Thymus (tissue), 11 donors: Measurements from ENCODE around the gene AGPAT4. TPM values are rescaled to one million over a fixed set of nuclear protein-coding genes. Genes with fewer than 3 reads are reported as not detected.

Experiments
- DNase-seq, 9 donors: peaks; one replicate each; pipeline ENCODE4 v3.0.0-alpha.2; 2013; ENCODE audit warnings: low spot score in 9 of 9, low read depth in 6 of 9, missing footprints in 1 of 9
- H3K27ac ChIP-seq, 2 donors: one replicate each; pipeline ENCODE4 v1.5.1; 2013; ENCODE audit warnings: control low read depth in 1 of 2, low read depth in 1 of 2, low read length in 1 of 2, mild to moderate bottlenecking in 1 of 2, moderate library complexity in 1 of 2
- H3K27me3 ChIP-seq, 2 donors: one replicate each; pipeline ENCODE4 v1.5.1; 2013; ENCODE audit warnings: low read length in 1 of 2; ENCODE audit not compliant: control insufficient read depth in 2 of 2, insufficient read depth in 1 of 2
- H3K36me3 ChIP-seq, 2 donors: one replicate each; pipeline ENCODE4 v1.5.1; 2013; ENCODE audit warnings: low read length in 1 of 2, mild to moderate bottlenecking in 1 of 2, moderate library complexity in 1 of 2; ENCODE audit not compliant: control insufficient read depth in 2 of 2, insufficient read depth in 2 of 2
- H3K4me1 ChIP-seq, 2 donors: one replicate each; pipeline ENCODE4 v1.5.1; 2013; ENCODE audit warnings: low read length in 2 of 2; ENCODE audit not compliant: control insufficient read depth in 2 of 2, insufficient read depth in 2 of 2
- H3K4me3 ChIP-seq, 2 donors: one replicate each; pipeline ENCODE4 v1.5.1; 2013; ENCODE audit warnings: low read length in 2 of 2, control low read depth in 1 of 2, mild to moderate bottlenecking in 1 of 2
- H3K9me3 ChIP-seq, 2 donors: one replicate each; pipeline ENCODE4 v1.5.1; 2013; ENCODE audit warnings: low read length in 1 of 2, mild to moderate bottlenecking in 1 of 2; ENCODE audit not compliant: control insufficient read depth in 2 of 2, insufficient read depth in 1 of 2
- WGBS: extraction: QIAGEN DNeasy Blood & Tissue Kit; methylation state at CpG from one replicate; pipeline ENCODE4 v1.1.7; 2013; 5-methylcytosine and 5-hydroxymethylcytosine counted together
- polyA plus RNA-seq: library from polyadenylated mRNA; stranded (reverse); fragments of 200-250 nt; gene quantifications from one replicate; pipeline ENCODE4 v1.2.3, GENCODE V29; 2013
- total RNA-seq: library from RNA; stranded (reverse); fragments of 120-200 nt; gene quantifications from one replicate; pipeline ENCODE4 v1.2.4, GENCODE V29; 2013
- donor health status: healthy.

The AGPAT4 gene
- total and polyA plus RNA-seq, 2 donors = 2.7 to 2.9 TPM

- H3K9me3 ChIP-seq = no peaks in the 10 kb centered on the region
- H3K4me3 ChIP-seq = no peak overlapping the region
- H3K27me3 ChIP-seq = no peaks in the 10 kb centered on the region
- H3K36me3 ChIP-seq = no peaks in the 10 kb centered on the region
- DNase-seq = no peak
- H3K4me1 ChIP-seq = no peaks in the 10 kb centered on the region
- WGBS = 97% methylated on average over 18 of the region's 18 CpGs
- H3K27ac ChIP-seq = no peak overlapping the region
Measured at GRCh38 chr6:161151059-161151645, 122.7 kb downstream of the AGPAT4 start.

GRCh38 chr6:161150566-161150965, 123.3 kb downstream of the AGPAT4 start:
- no peaks in the 10 kb centered on the region for H3K4me1 ChIP-seq
- no peak overlapping the region for H3K27ac ChIP-seq
- WGBS = 97% methylated on average over 8 of the region's 8 CpGs
- no peak for DNase-seq
- no peaks in the 10 kb centered on the region for H3K9me3 ChIP-seq
- no peak overlapping the region for H3K4me3 ChIP-seq
- H3K27me3 ChIP-seq = no peaks in the 10 kb centered on the region
- no peaks in the 10 kb centered on the region for H3K36me3 ChIP-seq

- no peak overlapping the region for H3K4me3 ChIP-seq
- DNase-seq = no peak
- H3K36me3 ChIP-seq = no peaks in the 10 kb centered on the region
- H3K9me3 ChIP-seq = no peaks in the 10 kb centered on the region
- WGBS = 97% methylated on average over 5 of the region's 5 CpGs
- no peaks in the 10 kb centered on the region for H3K4me1 ChIP-seq
- no peaks in the 10 kb centered on the region for H3K27me3 ChIP-seq
- H3K27ac ChIP-seq = no peak overlapping the region
Measured at GRCh38 chr6:161150136-161150535, 123.7 kb downstream of the AGPAT4 start.

DNA sequence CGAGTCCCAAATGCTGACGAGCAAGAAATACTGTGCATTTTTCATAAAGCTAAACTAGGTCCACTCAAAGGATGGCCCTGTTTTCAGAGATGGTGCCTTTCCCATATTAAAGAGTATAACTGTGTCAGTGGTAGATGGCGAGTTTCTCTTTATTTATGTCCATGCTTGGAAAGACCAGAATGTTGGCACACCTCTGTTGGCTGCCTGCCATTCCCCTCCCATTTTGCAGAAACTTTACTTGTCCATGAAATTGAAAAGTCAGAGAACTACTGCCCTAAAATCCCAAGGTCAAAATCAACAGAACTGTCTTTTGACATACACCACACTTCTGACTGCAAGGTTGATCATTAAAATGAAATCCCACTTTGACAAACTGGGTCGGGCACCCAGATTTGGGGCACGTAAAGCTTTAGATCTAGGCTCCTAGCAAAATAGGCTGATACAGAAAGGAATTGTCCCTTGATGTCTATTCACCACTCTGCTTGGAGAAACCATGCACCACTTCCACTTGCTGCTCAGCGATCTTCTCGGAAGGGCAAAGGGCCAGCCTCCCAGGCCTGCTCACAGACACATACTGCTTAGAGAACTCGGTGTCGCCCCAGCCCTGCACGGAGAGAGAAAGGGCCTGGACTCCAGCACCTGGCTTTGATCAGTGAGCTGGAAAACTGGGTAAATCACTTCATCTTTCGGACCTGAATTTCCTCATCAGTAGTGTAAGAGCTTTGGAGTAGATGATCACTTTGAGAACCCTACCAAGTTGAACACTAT, 130.0 kb downstream of the AGPAT4 start:
- no peaks in the 10 kb centered on the region for H3K27me3 ChIP-seq
- H3K9me3 ChIP-seq = no peaks in the 10 kb centered on the region
- 92% methylated on average over 11 of the region's 11 CpGs for WGBS
- no peak overlapping the region for H3K27ac ChIP-seq
- no peak for DNase-seq
- H3K4me3 ChIP-seq = no peak overlapping the region
- H3K4me1 ChIP-seq = no peaks in the 10 kb centered on the region
- H3K36me3 ChIP-seq = no peaks in the 10 kb centered on the region

DNA sequence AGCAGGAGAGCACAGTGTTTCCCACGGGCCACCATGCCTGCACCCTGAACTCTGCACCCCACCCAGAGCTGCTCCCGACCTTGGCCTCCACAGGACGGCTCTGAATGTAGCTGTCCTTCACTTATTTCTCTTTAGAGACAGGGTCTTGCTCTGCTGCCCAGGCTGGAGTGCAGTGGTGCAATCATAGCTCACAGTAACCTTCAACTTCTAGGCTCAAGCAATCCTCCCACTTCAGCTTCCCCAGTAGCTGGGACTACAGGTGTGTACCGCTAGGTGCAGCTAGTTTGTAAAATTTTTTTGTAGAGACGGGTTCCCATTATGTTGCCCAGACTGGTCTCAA, 130.9 kb downstream of the AGPAT4 start:
- no peaks in the 10 kb centered on the region for H3K4me1 ChIP-seq
- no peaks in the 10 kb centered on the region for H3K36me3 ChIP-seq
- WGBS = 97% methylated on average over 5 of the region's 5 CpGs
- H3K4me3 ChIP-seq = no peak overlapping the region
- H3K9me3 ChIP-seq = no peaks in the 10 kb centered on the region
- H3K27me3 ChIP-seq = no peaks in the 10 kb centered on the region
- DNase-seq = no peak
- no peak overlapping the region for H3K27ac ChIP-seq

DNA sequence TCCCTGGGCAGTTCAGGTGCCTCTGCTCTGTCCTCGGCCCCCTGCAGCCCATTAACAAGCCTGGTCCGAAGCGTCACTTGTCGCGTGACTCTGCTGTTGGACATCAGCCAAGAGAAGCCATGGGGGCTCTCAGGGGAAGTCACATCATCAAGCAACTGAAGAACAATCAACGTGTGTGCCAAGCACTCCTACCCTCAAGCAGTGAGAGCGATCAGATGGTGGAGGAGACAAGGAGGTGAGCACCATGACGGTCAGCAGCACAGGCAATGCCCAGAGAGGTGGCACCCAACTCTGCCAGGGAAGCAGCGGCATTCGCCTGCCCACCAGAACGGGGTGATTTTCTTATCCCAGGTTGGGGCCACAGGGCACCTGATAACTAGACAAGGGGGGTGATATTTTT, 132.7 kb downstream of the AGPAT4 start:
- Histone ChIP-seq H3K4me3 (no peak overlapping the region), H3K4me1 (no peaks in the 10 kb centered on the region), H3K9me3 (no peaks in the 10 kb centered on the region), H3K36me3 (peaks cover 0 to 2% of the 10 kb centered on the region in 2 donors), H3K27me3 (no peaks in the 10 kb centered on the region), H3K27ac (no peak overlapping the region)
- DNase-seq = no peak
- 97% methylated on average over 11 of the region's 11 CpGs for WGBS

DNA sequence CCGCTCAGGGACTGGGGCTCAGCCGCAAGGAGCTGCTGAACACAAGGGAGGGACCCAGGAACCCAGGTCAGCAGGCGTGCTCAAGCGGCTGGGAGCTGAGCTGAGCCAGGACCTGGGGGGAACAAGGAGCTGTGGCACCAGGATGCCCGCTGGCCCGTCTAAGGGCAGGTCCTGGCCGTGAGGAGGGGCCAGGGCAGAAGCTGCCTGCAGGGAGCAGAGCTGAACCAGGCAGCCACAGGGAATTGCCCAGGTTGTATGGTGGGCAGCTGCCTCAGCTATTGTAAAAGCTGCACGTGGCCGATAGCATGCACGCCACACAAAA, 133.3 kb downstream of the AGPAT4 start:
- no peaks in the 10 kb centered on the region for H3K27me3 ChIP-seq
- no peak for DNase-seq
- WGBS = 95% methylated on average over 10 of the region's 10 CpGs
- no peak overlapping the region for H3K27ac ChIP-seq
- peaks cover 2 to 3% of the 10 kb centered on the region in 2 donors for H3K36me3 ChIP-seq
- no peaks in the 10 kb centered on the region for H3K9me3 ChIP-seq
- no peak overlapping the region for H3K4me3 ChIP-seq
- H3K4me1 ChIP-seq = no peaks in the 10 kb centered on the region

DNA sequence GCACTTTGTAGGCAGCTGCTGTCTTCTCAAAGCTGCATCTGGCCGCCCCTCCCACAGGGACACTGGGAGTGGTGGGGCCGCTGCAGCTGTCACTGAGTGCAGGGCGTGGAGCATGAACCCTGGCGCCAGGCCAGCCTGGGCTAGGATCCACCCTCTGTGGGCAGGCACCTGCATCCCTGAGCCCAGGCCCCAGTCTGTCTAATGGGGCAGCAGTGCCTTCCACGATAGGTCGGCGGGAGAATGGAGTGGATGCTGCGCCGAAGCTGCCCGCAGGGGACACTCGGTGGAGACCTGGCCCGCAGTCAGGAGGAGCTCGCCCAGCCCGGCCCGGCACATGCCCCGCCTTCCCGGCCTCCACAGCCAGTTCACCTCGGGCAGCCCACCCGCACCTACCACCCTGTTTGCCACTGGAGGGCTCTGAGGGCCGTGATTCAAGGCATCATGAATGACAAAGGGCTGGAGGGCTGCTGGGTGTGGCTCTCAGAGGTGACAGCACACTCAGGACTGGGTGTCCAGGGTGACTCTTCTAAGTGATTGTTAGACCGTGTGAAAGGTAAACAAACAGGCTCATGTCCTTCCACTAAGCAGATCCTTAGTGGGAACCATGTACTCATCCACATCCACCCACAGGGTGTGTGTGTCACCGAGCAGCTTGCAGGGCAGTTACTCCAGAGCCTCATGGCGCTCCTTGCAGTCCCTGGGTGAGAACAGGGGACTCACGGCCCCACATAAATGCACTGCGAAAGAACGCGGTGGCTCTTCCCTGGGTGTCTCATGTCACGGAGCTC, 133.9 kb downstream of the AGPAT4 start:
- WGBS = 95% methylated on average over 28 of the region's 28 CpGs
- H3K27ac ChIP-seq = no peak overlapping the region
- H3K36me3 ChIP-seq = peaks cover 2 to 3% of the 10 kb centered on the region in 2 donors
- H3K9me3 ChIP-seq = no peaks in the 10 kb centered on the region
- no peak overlapping the region for H3K4me3 ChIP-seq
- no peaks in the 10 kb centered on the region for H3K27me3 ChIP-seq
- no peak for DNase-seq
- H3K4me1 ChIP-seq = no peaks in the 10 kb centered on the region

- Histone ChIP-seq H3K4me1 (no peaks in the 10 kb centered on the region), H3K27me3 (no peaks in the 10 kb centered on the region), H3K36me3 (peaks cover 2 to 3% of the 10 kb centered on the region in 2 donors), H3K27ac (no peak overlapping the region), H3K9me3 (no peaks in the 10 kb centered on the region), H3K4me3 (no peak overlapping the region)
- no peak for DNase-seq
- WGBS = 96% methylated on average over 18 of the region's 18 CpGs
Measured at GRCh38 chr6:161139304-161139765, 134.5 kb downstream of the AGPAT4 start.
